Germinal center (tissue), 1 donor: ENCODE measurements around the gene PDXP.
"Not testable (repeated sequence)": the region's sequence is repeated elsewhere in the genome, so short reads cannot be mapped to it uniquely, and the experiment has no call there.

ENCODE experiments used
- DNase-seq: peaks from one replicate; pipeline ENCODE4 v3.0.0; 2012; ENCODE audit warnings: mixed read lengths, low spot score

The PDXP gene

DNA sequence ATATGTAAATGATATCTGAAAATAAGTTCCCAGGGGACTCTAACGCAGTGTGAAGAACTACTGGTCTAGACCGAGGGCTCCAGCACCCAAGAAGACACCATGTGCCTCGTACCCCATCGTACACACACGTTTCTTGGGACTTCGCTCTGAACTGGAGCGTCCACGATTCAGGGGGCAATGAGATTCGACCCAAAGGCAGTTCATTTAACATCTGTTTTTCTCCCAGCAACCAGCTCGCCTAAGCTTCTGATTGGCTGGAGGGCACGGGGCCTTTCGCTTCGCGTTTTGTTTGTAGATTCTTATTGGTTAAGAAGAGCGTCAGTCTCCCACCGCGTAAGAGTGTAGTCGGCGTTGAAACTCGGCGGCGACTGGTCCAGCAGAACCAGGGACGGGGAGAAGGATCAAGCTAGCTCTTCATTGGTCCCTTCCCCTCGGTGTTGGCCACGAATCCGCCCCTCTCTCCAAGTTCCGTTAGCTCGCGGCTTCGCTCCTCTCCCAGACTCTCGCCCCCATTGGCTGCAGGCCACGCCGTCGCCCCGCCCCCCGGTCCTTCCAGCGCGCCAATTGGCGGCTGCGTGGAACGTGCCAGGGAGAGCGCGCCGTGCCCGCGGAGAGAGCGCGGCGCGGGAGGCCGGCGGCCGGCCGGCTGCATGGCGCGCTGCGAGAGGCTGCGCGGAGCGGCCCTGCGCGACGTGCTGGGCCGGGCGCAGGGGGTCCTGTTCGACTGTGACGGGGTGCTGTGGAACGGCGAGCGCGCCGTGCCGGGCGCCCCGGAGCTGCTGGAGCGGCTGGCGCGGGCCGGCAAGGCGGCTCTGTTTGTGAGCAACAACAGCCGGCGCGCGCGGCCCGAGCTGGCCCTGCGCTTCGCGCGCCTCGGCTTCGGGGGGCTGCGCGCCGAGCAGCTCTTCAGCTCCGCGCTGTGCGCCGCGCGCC, at the start of gene PDXP:
PDXP (plus strand) TSS at position 591 of the 933 bp plus-strand sequence; CDS start at position 651, 60 bp downstream.
- peak; percentile 99 for DNase-seq

DNA sequence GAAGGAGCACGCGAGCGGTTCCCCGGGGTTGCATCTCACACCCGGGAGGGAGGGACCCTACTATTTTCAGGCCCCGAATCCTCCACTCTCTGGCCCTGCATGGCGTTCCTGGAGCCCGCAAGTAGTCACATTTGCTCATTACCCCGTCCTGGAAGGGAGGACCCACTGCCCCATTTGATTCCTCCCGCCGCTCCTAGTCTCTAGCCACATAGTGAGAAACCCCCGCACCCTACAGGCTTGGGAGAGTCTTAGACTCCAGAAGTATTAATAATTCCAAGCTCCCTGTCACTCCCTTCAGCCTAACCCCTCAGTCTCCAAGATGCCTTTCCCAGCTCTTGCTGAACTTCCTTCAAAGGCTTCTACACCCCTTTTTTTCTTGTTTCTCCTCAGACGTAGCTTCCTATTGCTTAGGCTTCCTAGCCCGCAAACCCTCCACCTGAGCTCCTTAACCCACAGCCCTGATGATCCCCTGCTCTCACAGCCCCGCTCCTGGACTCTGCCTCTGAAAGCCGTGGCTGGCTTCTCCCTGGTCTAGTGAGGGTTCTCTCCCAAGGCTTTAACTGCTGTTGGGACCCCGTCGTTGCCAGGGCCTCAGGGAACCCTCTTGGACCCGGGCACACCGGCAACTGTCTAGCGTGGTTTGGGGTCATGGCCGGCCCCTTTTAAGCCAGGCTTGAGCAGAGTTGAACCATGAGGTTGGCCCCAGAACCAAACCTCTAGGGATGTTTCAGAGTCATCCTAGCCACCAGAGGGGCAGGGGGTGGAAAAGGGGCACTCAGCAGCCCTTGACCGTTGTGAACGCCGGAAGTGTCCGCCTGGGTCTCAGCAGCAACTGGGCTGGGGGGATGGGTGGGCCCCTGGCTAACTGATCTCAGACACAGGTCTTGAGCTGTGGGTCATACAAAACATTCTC, 49.0 kb upstream of the PDXP start:
- peak; percentile 62 for DNase-seq

DNA sequence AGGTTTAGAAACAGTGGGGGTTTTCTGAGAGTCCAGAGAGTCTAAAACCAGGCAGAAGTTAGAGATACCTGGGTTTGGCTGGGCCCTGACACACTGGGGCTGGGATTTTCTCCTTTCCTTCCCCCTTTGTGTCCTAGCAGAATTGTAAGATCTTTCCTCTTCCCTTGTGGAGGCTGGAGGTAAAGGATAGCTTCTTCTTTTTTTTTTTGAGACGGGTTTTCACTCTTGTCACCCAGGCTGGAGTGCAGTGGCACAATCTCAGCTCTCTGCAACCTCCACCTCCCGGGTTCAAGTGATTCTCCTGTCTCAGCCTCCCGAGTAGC, 48.4 kb upstream of the PDXP start:
- not testable (repeated sequence) for DNase-seq

GRCh38 chr22:37610480-37611129, 47.9 kb upstream of the PDXP start:
- peak; percentile 2 for DNase-seq

DNA sequence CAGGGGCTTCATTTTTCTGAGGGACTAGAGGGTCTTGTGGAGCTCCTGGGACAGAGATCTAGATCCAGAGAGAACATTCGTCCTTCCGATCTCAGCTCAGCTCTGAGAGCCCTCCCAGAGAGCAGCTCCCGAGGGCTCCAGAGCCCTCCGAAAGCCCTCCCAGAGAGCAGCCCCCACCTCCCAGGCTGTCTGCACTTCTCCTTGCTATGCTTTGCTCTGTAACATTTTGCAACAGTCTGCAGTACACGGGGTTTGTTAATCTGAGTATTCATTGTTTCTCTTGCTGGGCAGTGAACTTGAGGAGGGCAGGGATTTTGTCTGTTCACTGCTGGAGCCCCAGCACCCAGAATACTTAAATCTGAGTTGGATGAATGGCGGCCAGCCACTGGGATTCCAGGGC, 47.3 kb upstream of the PDXP start:
- DNase-seq: peak; percentile 0

DNA sequence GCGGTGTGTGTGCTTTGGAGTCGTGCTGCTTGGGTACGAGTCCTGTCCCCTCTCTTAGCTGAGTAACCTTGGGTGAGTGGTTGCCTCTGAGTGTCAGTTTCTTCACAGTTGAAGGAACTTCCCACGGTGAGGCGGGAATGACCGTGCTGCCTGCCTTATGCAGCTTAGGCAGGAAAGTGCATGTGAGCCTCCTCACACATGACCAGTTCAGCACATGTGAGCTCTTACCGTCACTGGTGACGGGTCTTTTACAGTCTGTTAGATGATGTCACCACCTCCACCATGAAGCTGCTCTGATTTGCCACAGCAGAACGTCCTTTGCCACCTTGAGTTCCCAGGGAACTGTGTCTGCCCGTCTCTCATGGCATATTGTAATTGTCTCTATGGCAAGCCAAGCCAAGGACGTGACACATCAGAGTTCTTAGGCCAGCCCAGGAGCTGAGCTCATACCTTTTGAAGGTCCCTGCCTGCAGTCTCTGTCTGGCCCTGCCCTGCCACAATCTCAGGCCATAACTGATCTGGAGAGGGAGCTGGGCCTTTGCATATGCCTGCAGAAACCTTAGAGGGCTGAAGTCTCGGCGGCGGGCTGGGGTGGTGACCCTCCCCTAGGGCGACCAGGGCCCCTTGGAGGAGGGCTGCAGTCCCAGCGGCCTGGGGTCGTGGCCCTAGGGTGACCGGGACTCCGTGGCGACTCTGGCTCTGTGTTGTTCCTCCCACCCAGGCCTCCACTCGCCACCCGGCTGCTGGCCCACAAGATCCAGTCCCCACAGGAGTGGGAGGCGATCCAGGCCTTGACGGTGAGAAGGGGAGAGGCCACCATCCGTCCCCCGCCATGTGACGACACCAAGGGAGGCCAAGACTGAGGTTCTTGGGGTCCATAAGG, 42.1 kb upstream of the PDXP start:
- no peak for DNase-seq

DNA sequence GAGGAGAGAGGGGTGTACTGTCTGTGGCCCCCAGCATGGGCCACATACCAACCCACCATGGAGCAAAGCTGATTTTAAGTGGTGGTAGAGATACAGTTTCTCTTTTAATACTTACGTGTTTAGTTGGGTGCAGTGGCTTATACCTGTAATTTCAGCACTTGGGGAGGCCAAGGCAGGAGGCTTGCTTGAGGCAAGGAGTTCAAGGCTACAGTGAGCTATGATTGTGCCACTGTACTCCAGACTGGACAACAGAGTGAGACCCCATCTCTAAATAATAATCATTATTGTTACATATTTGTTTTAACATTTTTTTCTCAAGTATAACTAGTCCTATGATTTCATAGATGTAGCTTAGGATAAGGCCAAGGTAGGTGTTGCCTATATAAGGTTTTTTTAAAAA, 41.1 kb upstream of the PDXP start:
- DNase-seq: no peak

DNA sequence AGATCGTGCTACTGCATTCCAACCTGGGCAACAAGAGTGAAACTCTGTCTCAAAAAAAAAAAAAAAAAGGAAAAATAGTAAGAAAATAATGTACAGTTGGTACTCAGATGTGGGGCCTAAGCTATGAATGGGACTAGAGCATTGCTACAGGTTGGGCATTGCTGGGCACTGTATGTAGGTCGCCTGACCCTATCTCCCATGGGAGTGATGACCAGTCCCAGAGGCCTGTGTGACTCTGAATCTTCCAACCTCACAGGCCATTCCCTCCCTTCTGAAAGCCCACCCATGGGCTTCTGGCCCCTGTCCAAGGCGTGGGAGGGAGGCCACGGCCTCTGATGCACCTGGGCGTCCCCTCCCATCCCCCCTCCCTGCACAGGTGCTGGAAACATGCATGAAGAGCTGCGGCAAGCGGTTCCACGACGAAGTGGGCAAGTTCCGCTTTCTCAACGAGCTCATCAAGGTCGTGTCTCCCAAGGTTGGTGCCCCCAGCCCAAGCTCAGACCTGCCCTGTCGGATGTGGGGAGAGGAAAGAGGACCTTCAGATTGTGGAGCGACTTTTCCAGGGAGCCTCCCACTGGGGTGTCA, 40.4 kb upstream of the PDXP start:
- peak; percentile 61 for DNase-seq

GRCh38 chr22:37618674-37619073, 39.8 kb upstream of the PDXP start:
- no peak for DNase-seq

- DNase-seq: no peak
These were observed 38.5 kb upstream of the PDXP start for GRCh38 chr22:37619991-37620390.

DNA sequence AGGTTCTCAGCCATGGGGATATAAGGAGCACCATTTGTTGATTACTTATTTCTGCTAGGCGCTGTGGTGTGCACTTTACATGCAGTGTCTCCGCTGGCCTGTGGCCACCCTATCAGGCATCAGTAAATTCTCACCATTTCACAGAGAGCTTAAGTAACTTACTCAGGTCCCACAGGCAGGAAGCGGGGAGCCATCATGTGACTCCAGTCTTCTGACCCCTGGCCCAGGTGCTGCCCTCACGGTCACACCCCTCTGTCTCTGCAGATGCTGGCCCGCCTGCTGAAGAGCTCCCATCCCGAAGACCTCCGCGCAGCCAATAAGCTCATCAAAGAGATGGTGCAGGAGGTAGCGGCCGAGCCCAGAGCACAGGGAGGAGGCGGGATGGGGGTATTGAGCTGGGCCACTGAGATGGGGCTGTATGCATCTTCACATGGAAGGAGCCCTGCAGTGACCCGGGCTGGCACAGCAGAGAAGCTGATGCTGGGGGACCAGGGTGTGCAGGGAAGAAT, 37.1 kb upstream of the PDXP start:
- no peak for DNase-seq

GRCh38 chr22:37623075-37624016, 35.2 kb upstream of the PDXP start:
- DNase-seq: peak; percentile 80

GRCh38 chr22:37624017-37624365, 34.5 kb upstream of the PDXP start:
- DNase-seq: no peak

DNA sequence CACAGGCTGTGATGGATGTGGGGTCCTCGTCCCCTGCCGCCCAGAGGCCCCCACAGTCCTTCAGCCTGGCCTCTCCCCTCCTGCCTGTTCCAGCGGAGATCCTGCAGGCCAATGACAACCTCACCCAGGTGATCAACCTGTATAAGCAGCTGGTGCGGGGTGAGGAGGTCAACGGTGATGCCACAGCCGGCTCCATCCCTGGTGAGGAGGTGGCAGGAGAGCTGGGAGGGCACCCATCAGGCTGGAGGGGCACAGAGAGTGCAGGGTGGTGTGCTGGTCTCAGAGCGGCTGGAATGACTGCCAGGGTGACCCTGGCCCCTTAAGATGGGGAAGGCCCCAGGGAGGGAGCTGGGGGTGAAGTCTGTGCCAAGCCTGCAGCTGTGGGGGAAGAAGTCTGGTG, 33.6 kb upstream of the PDXP start:
- DNase-seq: no peak

GRCh38 chr22:37625737-37626136, 32.8 kb upstream of the PDXP start:
- DNase-seq: no peak

GRCh38 chr22:37626144-37626543, 32.4 kb upstream of the PDXP start:
- no peak for DNase-seq

- DNase-seq: no peak
These were observed 31.9 kb upstream of the PDXP start for GRCh38 chr22:37626556-37627075.

- no peak for DNase-seq
These were observed 31.4 kb upstream of the PDXP start for GRCh38 chr22:37627121-37627520.

- peak; percentile 73 for DNase-seq
These were observed 31.0 kb upstream of the PDXP start for GRCh38 chr22:37627545-37627944.

DNA sequence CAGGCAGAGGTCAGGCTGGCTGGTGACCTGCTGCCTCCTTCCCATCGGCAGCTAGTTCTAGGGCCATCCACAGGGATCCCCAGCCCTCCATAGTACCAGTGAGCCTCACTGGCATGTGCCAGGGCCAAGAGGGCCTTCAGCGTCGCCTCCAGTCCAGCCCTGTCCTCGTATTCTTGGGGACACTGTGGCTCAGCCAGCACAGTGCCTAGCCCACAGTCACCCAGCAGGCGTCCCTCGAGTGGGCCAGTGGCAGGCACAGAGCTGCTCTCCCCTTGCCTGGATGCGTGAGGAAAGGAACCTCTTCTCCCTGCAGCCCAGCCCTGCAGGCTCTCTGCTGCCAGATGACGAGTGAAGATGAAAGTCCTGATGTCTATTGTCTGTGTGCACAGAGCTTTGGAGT, 29.7 kb upstream of the PDXP start:
- no peak for DNase-seq
